Lower leg skin (tissue), 3 donors: ENCODE measurements around the gene FAAH.

ENCODE experiments used
- POLR2A ChIP-seq, 2 donors: fragments of 450-650 bp; IDR thresholded peaks; one replicate each; pipeline ENCODE4 v1.6.1; 2016 to 2017; ENCODE audit warnings: antibody characterized with exemption in 2 of 2, mild to moderate bottlenecking in 1 of 2, moderate library complexity in 1 of 2
- TF ChIP-seq, protein P1 (sequence below), 3 donors: fragments of 450-650 bp; IDR thresholded peaks; one replicate each; pipeline ENCODE4 v1.5.1; 2016; ENCODE audit warnings: antibody characterized with exemption in 3 of 3, mild to moderate bottlenecking in 3 of 3, moderate library complexity in 2 of 3

DNA sequence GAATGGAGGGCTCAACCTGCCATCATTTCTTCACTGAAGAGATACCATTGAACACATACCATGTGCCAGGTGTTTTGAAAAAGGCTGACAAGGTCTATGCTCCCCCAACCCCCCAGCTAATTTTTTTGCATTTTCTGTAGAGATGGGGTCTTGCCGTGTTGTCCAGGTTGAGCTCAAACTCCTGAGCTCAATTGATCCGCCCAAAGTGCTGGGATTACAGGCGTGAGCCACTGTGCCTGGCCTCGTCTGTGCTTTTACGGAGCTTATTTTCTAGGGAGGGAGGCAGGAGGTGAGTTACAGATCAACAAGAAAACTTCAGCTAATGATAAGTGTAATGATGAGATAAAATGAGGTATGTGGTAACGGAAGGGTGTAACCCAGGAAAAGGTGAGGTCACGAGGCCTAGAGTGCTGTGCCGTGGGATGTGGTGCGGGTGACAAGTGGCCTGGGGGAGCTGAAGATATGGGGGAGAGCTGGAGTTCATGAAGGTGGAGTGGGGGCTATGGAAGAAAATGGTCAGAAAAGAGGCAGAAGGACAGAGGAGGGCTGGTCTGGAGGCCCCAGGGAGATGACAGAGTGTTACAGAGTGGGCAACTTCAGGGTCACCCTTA is 28.2 kb downstream of the FAAH start:
- TF ChIP-seq, protein P1, sequence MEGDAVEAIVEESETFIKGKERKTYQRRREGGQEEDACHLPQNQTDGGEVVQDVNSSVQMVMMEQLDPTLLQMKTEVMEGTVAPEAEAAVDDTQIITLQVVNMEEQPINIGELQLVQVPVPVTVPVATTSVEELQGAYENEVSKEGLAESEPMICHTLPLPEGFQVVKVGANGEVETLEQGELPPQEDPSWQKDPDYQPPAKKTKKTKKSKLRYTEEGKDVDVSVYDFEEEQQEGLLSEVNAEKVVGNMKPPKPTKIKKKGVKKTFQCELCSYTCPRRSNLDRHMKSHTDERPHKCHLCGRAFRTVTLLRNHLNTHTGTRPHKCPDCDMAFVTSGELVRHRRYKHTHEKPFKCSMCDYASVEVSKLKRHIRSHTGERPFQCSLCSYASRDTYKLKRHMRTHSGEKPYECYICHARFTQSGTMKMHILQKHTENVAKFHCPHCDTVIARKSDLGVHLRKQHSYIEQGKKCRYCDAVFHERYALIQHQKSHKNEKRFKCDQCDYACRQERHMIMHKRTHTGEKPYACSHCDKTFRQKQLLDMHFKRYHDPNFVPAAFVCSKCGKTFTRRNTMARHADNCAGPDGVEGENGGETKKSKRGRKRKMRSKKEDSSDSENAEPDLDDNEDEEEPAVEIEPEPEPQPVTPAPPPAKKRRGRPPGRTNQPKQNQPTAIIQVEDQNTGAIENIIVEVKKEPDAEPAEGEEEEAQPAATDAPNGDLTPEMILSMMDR (IDR thresholded peaks at IDR 0.05) = no peak
- TF ChIP-seq POLR2A (IDR thresholded peaks at IDR 0.05) = no peak
